OCI-M2 (cell line): ENCODE results near the gene ABO.
"Not testable (repeated sequence)": the region's sequence is repeated elsewhere in the genome, so short reads cannot be mapped to it uniquely, and the experiment has no call there.

Experiments used
- DNase-seq: peaks from one replicate; lab custom pipeline; 2025; ENCODE audit not compliant: unreplicated experiment; lab: John Stamatoyannopoulos, UW

ABO gene

DNA sequence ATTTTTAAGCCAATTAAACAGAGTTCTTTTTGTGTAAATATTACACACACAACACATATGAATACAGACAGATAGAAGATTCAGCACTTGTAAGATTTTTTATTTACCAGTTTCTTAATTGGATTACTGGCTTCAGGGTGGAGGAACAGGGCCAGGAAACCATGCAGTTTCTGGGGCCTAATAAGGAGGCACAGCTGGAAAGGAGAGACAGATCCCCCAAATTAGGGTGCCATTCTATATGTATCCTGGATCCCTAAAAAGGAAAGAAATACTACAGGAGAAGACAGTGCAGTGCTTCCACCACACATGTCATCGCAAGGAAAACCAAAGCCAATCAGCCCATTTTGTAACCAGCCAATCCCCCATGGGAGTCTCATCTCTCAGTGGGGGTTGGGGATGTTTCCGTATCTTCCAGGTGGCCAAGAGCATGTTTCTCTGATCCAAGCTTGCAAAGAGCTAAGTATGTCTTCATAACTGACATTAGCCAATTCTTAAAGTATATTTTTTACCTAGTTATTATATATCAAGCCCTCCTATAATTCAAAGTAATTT is 15.8 kb upstream of the ABO start:
- DNase-seq = no peak

DNA sequence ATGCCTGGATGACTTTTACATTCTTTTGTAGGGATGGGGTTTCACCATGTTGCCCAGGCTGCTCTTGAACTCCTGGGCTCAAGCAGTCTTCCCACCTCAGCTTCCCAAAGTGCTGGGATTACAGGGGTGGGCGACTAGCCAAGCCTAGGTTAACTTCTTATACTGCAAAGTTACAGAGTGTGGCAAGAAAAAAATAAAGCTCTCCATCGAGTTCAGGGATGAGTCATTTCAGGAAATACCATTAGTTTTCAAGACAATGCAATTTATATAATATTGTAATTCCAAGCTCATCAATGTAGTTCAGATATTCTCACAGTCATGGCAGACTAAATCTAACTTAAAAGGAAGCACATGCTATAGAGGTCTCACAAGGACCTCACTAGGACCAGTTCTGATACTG is 11.5 kb upstream of the ABO start:
- DNase-seq = no peak

DNA sequence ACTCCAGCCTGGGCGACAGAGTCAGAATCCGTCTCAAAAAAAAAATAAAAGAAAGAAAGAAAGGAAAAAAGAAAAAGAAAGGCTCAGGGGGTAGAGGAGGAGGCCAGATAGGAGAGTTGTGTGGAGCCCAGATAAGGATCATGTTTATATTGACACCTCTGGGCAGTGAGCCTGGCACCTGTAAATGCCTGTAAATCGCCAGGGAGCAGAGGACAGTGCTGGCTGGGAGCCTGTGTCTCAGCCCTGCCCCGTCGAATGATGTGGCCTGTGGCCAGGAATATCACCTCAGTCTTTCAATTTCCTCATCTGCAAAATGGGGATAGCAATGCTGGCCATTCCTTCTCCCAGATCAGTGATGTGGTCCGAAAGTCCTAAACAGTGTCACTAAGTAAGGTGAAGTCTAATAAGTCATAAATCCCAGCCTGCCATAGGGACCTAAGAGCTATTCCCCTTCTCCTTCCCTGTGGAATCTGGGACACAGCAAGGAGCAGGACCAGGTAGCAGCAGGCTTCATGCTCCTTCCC is 10.3 kb upstream of the ABO start:
- DNase-seq = no peak

DNA sequence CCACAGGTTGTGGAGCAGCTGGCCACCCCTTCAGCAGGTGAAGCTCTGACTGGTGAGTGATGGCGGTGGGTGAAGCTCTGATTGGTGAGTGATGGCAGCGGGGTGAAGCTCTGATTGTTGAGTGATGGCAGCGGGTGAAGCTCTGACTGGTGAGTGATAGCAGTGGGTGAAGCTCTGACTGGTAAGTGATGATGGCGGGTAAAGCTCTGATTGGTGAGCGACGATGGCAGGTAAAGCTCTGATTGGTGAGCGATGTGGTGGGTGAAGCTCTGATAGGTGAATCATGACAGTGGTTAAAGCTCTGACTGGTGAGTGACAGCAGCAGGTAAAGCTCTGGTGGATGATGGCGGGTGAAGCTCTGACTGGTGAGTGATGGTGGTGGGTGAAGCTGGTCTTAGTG is 9.4 kb upstream of the ABO start:
- DNase-seq = no peak

DNA sequence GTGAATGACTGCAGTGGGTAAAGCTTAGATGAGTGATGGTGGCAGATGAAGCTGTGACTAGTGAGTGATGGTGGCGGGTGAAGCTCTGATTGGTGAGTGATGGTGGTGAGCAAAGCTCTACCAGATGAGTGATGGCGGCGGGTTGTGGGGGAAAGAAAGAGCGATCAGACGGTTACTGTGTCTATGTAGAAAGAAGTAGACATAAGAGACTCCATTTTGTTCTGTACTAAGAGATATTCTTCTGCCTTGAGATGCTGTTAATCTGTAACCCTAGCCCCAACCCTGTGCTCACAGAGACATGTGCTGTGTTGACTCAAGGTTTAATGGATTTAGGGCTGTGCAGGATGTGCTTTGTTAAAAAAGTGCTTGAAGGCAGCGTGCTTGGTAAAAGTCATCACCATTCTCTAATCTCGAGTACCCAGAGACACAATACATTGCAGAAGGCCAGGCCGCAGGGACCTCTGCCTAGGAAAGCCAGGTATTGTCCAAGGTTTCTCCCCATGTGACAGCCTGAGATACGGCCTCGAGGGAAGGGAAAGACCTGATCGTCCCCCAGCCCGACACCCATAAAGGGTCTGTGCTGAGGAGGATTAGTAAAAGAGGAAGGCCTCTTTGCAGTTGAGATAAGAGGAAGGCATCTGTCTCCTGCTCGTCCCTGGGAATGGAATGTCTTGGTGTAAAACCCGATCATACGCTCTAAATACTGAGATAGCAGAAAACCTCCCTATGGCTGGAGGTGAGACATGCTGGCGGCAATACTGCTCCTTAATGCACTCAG is 8.4 kb upstream of the ABO start:
- DNase-seq = peak; percentile 37

DNA sequence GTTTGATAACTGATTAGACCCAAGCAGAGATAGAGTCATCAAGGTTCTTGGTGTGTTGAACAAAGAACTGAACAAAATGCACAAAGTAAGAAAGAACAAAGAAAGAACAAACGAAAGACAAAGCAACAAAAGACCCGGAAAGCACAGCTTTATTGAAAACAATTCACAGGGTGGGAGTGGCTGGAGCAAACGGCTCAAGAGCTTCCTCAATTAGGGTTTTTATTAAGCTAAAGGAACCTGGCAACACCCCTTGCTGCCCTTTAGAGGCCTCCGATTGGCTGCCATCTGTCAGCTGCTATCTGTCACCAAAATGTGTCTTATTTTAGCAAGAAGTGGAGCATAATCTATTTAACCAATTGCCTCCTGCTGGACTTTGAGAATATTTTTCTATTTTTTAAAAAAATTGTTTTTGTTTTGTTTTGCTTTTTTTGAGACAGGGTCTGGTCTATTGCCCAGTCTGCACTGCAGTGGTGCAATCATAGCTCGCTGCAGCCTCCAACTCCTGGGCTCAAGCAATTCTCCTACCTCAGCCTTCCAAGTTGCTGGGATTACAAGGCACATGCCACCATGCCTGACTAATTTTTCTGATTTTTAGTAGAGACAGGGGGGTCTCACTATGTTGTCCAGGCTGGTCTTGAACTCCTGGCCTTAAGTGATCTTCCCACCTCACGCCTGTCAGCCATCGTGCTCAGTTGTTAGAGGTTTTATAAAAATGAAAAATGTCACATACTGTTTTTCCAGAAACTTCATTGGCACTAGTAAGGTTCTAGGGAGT is 7.7 kb upstream of the ABO start:
- DNase-seq = no peak

DNA sequence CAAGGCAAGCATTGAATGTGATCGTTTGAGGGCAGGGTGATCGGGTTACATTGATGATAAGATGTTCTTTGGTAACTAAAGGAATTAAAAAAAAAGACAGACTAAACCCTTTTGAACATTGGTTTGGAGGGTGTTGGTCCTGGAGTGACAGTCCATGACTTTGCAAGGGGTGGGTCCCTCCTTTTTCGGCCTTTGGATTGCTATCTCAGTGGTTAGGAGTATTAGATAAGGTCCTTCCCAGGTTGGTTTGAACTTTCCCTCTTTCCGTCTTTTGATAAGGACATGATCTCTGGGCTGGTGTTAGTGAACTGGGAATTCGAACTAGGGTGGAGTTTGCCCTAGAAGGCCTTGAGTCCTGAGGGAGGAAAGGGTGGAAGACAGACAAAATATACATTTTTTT is 5.4 kb upstream of the ABO start:
- DNase-seq = no peak

DNA sequence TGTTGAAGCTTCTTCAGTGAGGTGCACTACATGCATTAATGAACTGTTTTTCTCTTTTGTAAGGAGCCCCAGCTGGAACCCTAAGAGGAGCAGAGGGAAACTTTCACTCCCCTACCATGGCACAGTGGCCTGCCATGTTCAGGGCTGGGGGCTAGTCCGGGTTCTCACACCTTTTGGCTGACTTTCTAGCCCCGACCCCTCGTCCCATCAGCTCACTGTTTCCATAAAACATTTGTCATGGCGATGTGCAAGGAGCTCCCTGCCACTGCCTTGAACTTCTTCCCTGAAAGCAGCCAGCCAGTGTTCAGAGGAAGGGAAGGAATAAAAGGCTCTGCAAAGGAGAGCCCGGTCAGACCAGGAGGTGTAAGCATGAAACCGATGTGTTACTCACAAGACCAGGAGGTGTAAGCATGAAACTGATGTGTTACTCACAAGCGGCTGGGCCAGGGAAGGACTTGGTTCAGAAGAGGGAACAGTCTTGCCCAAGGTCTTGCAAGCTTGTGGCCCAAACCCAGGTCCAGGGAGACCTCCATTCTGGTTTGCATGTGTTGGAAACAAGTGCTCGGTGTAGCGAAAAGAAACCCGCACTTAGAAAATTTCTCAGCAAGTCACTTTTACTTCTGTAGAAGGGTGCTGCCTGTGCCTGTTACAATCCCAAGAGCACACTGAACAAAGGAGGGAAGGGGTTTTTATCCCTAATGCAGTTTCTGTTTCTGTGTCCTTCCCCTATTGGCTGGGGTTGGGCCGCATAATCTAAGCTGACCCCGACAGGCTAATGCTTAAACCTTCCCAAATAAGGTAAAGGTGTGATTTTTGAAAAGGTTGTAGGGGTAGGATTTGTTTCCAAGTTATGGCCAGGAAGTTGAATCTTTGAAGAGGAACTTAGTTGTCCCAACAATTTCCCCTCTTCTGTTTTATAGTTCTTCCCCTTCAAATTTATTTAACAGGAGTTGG is 3.4 kb upstream of the ABO start:
- DNase-seq = no peak

DNA sequence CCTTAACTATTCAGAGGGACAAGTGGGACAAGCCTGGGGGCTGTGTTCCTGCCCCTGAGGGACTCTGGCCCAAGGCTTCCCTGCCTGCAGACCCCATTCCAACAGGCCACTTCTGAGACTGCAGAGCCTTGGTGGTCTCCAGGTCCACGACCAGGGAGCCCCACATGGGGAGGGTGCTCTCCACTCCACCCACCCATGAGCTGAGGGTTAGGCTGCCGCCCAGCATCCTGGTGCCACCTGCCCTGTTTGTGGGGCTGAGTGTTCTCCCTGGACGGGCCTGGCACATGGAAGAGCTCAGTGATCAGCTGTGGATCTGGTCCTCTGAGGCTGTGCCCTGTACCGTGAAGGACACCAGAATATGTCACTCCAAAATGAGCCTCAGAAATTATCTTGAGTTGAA is 2.5 kb upstream of the ABO start:
- DNase-seq = no peak

DNA sequence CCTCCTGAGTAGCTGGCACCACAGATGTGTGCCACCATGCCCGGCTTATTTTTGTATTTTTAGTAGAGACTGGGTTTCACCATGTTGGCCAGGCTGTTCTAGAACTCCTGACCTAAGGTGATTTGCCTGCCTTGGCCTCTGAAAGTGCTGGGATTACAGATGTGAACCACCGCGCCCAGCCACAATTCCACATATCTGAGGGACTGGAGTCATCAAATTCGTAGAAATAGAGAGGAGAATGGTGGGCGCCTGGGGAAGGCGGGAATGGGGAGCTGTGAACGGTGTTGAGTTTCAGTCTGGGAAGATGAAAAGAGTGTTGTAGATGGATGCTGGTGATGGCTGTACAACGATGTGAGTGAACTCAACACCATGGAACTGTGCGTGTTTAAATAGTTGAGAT is 1.9 kb upstream of the ABO start:
- DNase-seq = no peak

DNA sequence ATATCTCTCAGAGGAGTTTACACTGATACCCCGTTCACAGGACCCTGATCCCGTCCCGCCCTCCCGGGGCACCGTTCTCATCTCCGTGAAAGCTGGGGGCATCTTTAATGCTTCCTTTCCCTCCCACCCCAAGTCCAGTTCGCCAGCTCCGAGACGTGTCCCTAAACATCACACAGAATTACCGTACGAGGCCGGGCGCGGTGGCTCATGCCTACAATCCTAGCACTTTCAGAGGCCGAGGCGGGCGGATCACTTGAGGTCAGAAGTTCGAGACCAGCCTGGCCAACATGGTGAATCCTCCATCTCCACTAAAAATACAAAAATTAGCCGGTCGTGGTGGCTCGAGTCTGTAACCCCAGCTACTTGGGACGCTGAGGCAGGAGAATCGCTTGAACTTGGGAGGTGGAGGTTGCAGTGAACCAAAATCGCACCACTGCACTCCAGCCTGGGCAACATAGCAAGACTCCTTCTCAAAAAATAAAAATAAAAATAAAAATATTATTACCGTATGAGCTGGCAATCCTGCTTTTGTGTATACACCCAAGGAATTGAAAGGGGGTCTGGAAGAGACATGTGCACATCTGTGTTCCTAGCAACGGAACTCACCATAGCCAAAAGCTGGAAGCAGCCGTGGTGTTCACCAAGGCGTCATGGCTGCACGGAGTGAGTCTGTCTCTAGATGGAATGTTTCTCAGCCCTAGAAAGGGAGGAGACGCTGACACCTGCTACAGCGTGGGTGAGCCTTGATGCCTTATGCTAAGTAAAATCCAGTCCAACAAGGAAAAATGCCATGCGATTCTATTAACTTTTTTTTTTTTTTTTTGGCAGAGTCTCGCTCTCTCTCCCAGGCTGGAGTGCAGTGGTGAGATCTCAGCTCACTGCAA is 1.2 kb upstream of the ABO start:
- no peak for DNase-seq

DNA sequence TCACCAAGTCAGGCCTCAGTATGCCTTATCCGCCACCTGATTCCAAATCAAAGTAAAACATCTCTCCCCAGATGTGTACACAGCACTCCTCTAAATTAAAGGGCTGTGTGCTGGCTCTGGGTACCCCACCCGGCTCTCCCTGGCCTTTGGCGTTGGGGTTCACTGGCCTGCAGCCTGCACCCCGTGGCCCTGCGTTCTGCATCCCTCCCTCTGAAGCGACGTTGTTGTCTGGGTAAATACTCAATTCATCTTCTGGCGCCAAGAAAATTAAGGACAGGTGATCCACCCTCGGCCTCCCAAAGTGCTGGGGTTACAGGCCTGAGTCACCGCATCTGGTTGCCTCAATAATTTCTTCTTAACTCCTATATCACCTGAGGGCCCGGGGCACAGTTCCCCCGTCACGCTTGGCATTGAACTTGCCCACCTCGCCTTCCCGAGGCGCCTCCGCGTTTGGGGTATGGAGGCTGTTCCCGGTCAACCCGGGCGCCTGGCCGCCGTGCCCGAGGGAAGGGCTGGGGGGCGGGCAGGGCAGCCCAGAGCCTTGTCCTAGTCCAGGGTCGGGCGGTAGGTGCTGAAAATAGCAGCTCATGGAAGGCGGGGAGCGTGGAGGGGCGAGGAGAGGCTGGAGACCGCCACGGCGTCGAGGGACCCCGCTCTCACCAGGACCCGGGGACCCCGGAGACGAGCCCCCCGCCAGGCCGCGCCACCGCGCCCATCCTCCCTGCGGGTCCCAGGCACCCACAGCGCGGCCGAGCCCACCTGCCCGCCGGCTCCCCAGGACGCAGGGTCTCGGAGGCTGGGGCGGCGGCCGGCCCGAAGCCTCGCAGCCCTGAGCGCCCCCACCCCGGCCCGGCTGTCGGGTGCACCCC is 531 bp downstream of the ABO start:
- no peak for DNase-seq

DNA sequence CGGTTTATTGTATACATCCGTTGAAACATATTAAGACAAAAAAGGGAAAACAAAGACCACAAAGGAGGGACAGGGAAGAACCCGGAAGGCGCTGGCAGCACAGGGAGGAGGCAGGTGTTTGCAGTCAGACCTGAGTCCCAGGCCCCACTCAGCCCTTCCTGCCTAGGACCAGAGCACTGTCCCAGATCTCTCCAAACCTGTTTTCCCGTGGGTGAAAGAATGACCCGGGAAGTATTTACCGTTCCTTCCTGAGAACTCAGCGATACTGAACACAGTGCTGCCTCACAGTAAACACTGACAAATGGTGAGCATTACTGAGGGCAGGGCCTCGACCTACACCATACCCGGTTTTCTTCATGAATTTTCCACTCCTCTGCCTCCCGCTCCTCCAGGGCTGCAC is 1.2 kb downstream of the ABO start:
- no peak for DNase-seq

DNA sequence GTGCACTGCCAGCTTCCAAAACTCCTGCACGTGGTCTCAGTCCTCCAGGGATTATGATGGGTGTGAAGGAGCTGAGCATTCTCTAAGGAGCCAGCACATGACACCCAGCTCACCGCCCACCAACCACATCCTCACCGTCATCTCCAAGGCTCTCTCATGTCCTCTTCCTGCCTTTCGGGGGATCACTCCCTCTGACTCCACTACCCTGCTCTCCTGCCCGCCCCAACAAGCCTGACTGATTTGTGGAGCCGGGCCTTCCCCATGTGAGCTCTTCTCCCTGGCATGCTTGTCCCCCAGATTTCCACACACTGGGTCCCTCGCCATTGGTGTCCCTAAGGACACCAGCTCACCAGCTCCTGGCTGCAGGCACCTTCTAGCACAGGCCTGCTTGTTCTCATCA is 1.9 kb downstream of the ABO start:
- DNase-seq = no peak

DNA sequence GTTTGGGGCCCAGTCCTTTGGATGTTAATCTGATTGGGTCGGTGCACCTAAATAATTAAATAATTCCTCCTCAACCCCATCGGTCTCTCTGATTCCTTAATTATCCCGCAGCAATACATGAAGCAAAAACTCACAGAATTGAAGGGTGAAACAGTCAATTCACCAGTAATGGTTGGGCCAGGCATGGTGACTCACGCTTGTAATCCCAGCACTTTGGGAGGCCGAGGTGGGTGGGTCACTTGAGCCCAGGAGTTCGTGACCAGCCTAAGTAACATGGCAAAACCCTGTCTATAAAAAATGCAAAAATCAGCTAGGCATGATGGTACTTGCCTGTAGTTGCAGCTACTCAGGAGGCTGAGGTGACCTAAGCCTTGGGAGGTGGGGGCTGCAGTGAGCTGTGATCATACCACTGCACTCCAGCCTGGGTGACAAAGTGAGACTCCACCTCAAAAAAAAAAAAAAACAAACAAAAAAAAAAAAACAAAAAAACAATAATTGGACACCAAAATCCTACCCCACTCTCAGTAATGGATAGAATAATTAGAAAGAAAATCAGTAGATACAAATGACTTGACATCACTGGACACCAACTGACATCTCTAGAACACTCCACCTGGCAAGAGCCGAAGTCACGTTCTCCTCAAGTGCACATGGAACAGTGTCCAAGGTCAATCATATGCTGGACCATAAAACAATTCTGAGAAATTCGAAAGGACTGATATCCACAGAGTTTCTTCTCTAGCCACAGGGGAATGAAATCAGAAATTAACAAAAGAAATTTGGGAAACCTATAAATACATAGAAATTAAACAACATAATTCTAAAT is 5.3 kb downstream of the ABO start:
- no peak for DNase-seq

DNA sequence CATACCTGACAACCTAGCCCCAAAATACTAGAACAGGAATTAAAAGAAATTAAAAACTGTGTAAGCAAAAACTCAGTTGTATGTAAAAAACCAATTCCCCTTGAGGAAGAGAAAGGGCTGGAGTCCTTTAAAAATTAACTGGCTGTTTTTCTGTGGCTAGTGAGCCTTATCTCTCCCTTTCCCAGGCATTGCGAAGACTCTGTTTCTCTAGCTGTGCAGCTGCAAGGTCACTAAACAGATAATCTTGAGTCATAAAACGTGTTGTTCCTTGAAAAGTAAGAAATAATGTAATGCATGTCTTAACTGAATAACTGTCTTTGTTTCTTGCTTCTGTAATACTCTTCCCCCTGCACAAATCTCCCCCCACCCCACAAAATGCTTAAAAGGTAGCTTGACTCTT is 5.9 kb downstream of the ABO start:
- not testable (repeated sequence) for DNase-seq

DNA sequence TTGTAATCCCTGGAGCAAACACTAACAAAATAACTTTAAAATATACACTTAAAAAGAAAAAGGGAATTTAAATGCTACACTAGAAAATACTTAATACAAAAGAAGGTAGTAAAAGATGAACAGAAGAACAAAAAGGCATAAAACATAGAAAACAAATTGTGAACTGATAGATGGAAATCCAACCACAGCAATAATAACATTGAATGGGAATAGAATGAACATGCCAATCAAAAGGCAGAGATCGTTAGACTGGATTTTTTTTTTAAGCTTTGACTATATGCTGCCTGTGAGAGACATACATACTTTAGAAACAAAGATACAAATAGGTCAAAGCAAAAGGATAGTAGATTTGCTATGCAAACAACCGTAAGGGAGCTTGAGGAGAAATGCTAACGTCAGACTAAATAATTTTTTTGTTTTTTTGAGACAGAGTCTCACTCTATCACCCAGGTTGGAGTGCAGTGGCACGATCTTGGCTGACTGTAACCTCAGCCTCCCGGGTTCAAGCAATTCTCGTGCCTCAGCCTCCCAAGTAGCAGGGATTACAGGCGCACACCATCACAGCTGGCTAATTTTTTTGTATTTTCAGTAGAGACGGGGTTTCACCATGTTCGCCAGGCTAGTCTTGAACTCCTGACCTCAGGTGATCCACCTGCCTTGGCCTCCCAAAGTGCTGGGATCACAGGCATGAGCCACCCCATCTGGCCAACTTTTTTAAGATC is 6.5 kb downstream of the ABO start:
- DNase-seq = no peak
